Omental fat pad (tissue), 4 donors: ENCODE measurements around the gene MRPS15. TPM values are rescaled to one million over a fixed set of nuclear protein-coding genes. Genes with fewer than 3 reads are reported as not detected.
"Not testable (repeated sequence)": the region's sequence is repeated elsewhere in the genome, so short reads cannot be mapped to it uniquely, and the experiment has no call there.

ENCODE experiments used
- ATAC-seq: fragments of 150-250 bp; one replicate; pipeline ENCODE4 v1.9.1; 2016; ENCODE audit warnings: mild to moderate bottlenecking, moderate library complexity; ENCODE audit not compliant: low FRiP score
- DNase-seq: peaks from one replicate; pipeline ENCODE4 v3.0.0-alpha.2; 2019; ENCODE audit warnings: low spot score
- total RNA-seq, 4 donors: library from RNA; depleted of rRNA; stranded (reverse); fragments of >200 nt; gene quantifications; one replicate each; pipeline ENCODE4 v1.1.0, GENCODE V29; 2016
- TF ChIP-seq, protein P1 (sequence below), 3 donors: fragments of 450-650 bp; IDR thresholded peaks; one replicate each; pipeline ENCODE4 v1.5.1; 2016 to 2017; ENCODE audit warnings: antibody characterized with exemption in 3 of 3, mild to moderate bottlenecking in 3 of 3, moderate library complexity in 2 of 3

Gene MRPS15
- total RNA-seq, result 10 to 100 TPM; 57.3 to 79.2 (median 71.7) TPM

DNA sequence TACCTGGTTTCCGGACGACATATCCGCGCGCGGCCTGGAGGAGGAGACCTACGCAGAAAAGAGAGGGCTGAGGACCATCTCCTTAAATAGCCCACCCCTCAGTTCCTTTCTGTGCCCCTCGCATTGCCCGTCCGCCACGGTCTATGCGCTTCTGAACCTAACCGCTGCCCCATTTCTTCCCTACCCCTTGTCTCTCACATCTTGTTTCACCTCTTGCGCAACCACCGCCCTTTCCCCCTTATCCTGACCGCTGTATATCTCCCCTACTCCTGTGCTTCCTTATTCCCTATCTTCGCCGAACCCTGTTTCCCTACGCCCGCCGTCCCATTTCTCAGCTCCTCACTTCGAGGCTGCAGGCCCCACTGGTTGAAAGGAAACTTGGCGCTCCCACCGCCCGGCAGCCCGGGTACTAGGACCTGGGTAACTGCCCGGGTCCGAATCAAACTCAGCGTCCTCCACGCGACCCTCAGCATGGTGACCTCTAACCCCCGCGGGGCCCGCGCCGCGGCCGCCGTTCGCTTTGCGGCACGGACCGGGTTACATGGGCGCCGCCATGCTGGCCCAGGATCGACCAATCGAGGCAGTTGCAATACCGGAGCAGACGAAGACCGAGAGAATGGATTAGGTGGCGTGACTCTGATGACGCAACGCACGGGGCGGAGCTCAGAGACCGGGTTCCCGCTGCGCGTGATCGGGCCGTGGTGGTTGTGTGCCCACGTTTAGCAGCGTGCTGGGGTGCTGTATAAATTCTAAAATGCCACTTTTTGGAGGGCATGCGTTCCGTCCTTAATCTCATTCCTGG lies at the start of gene MRPS15:
Gene MRPS15, minus strand, starts transcription at position 582 of the 802 bp plus-strand sequence. Its CDS starts 109 bp downstream, at position 473.
- TF ChIP-seq, protein P1, sequence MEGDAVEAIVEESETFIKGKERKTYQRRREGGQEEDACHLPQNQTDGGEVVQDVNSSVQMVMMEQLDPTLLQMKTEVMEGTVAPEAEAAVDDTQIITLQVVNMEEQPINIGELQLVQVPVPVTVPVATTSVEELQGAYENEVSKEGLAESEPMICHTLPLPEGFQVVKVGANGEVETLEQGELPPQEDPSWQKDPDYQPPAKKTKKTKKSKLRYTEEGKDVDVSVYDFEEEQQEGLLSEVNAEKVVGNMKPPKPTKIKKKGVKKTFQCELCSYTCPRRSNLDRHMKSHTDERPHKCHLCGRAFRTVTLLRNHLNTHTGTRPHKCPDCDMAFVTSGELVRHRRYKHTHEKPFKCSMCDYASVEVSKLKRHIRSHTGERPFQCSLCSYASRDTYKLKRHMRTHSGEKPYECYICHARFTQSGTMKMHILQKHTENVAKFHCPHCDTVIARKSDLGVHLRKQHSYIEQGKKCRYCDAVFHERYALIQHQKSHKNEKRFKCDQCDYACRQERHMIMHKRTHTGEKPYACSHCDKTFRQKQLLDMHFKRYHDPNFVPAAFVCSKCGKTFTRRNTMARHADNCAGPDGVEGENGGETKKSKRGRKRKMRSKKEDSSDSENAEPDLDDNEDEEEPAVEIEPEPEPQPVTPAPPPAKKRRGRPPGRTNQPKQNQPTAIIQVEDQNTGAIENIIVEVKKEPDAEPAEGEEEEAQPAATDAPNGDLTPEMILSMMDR (IDR thresholded peaks at IDR 0.05), result no peak
- ATAC-seq (peak; percentile 95), DNase-seq (peak; percentile 97)

DNA sequence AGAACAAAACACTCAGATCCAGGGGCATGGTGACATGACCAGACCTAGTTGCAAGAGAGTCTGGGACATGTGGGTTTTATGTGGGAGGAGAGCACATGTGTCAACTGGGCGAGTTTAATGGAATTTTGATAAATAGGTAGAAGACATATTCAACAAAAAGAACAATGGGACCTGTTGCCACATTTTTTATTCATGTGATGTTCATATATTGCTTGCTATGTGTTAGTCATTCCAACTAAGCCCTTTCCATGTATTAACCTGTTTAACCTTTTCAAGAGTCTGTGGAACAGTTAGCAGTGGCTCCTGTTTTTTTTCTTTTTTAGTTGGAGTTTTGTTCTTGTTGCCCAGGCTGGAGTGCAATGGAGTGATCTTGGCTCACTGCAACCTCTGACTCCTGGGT lies 48.7 kb upstream of the MRPS15 start:
- no peak for ATAC-seq
- DNase-seq, result no peak
- TF ChIP-seq, protein P1 (IDR thresholded peaks at IDR 0.05), result no peak

DNA sequence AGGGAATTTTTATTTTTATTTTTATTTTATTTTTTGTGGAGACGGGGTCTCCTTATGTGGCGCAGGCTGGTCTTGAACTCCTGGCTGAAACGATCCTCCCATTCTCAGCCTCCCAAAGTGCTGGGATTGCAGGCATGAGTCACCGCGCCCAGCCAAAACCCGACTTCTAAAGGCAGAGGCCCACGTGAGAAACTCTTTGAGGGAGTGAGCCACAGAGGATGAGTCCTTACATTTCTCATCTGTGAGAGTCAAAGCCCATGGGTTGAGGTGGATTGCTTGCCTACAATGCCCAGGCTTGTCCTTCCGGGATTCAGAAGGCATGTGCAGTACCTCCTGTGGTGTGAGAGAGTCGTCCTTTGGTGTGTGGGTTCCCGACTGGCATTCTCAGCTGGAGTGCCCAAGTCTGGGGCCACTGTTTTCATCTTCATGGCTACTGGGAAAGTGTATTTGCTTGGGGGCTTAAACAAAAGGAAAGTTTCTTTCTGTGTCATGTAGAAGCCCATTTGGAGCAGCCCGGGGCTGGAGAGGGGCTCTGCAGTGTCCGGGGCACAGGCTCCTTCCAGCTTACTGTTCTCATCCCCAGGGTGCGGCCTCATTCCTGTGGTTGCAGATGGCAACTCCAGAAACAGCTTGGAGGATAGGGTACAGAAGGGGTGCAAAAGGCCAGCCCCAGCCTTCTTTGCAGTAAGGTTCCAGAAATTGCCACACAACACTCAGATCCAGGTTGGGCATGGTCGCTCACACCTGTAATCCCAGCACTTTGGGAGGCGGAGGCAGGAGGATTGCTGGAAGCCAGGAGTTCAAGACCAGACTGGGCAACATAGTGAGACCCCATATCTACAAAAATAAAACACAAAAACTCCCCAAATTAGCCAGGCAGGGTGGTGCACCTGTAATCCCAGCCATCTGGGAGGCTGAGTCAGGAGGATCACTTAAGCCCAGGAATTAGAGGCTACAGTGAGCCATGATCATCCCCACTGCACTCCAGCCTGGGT lies 47.9 kb upstream of the MRPS15 start:
- DNase-seq (no peak), ATAC-seq (no peak)
- TF ChIP-seq, protein P1 (IDR thresholded peaks at IDR 0.05), result no peak

DNA sequence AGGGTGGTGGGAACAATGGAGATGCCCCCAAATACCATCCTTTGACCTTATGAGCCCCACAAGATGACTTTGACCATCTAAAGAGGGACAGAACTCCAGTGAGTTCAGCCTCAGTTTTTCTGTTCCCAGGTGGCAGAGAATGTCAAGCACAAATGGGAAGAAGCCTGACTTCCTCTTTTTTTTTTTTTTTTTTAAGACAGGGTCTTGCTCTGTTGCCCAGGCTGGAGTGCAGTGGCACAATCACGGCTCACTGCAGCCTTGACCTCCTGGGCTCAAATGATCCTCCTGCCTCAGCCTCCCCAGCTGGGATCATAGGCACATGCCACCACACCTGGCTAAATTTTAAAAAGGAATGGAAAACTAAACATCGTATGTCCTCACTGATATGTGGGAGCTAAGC lies 47.0 kb upstream of the MRPS15 start:
- DNase-seq, ATAC-seq: not testable (repeated sequence)

DNA sequence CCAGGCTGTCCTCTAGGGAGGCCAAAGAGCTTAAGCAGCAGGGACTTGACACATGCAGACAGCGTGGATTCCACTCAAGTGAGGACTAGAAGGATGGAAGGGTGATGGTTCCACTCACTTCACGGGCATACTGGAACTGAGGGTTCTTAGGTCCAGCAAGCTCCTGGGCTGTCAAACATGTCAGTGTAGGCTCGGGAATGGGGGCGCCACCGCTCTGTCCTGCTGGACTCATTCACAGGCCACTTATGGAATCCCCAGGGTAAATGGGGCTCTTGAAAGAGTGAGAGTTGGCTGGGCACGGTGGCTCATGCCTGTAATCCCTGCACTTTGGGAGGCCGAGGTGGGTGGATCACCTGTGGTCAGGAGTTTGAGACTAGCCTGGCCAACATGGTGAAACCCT lies 46.2 kb upstream of the MRPS15 start:
- ATAC-seq (no peak), DNase-seq (no peak)
- TF ChIP-seq, protein P1 (IDR thresholded peaks at IDR 0.05), result no peak

DNA sequence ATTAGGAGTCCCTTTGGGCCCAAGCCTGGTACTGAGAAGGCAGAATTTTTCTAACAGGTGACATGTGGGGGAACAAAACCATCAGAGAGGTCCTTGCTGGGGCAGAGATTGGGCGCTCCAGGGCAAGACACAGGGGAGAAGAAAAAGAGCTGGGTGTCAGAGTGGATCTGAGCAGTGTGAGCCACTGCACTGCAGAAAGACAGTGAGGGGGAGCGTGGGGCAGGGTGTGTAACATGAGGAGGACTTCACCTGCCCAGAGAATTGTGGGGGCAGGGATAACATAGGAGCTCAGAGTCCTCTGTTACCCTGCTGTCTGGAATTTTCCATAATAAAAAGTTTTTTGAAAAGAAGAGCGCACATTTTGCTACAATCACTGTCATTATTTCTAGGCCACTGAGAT lies 44.1 kb upstream of the MRPS15 start:
- DNase-seq (no peak), ATAC-seq (no peak)
- TF ChIP-seq, protein P1 (IDR thresholded peaks at IDR 0.05), result no peak

DNA sequence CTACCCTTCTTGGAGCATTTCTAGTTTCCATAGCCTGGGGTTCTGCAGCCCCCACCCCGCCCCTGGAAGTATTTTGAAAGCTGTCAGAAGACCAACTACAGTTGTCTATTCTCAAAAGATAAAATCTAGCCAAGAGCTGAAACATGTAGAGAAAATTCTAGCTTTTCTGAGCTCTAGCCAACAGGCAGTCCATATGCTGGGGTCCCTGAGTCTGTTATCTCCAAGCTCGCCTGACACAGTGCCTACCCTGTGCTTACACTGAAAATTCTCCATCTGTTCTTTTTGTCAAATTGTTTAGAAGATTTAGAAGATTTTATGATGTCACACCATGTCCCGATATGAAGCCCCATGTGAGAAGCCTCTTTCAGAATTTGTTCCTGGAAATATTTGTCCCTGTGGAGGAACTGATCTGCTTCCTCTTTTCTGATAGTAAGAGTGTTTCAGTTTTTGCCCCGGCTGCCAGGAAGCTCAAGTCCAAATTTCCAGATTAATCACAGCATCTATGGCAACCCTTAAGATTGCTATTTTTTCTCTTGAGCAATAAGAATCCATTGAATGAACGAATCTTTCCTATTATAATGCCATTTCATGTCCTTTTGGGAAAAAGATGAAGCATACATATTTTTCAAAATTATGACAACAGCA lies 42.2 kb upstream of the MRPS15 start:
- DNase-seq, result no peak
- no peak for ATAC-seq
- TF ChIP-seq, protein P1 (IDR thresholded peaks at IDR 0.05), result no peak
